GM19463 (cell line): ENCODE results near the gene FNDC5.
A peak's percentile ranks its signal among the peaks of the same experiment; 100 is the strongest.

Experiments used
- ATAC-seq: cut with Tn5 transposase; IDR thresholded peaks from one replicate; pipeline ENCODE4 v1.9.1; 2021; ENCODE audit warnings: mild to moderate bottlenecking, moderate library complexity; ENCODE audit not compliant: unreplicated experiment

The FNDC5 gene

GRCh38 chr1:32867151-32867550, 3.6 kb downstream of the FNDC5 start:
- no peak for ATAC-seq

- no peak for ATAC-seq
Measured at GRCh38 chr1:32865639-32866405, 4.9 kb downstream of the FNDC5 start.

GRCh38 chr1:32864375-32865019, 6.2 kb downstream of the FNDC5 start:
- no peak for ATAC-seq

- no peak for ATAC-seq
Measured at GRCh38 chr1:32863881-32864245, 6.8 kb downstream of the FNDC5 start.

GRCh38 chr1:32863218-32863880, 7.4 kb downstream of the FNDC5 start:
- ATAC-seq = no peak

GRCh38 chr1:32861904-32862695, 8.6 kb downstream of the FNDC5 start:
- ATAC-seq = no peak

- no peak for ATAC-seq
Measured at GRCh38 chr1:32860566-32860965, 10.1 kb downstream of the FNDC5 start.

GRCh38 chr1:32859915-32860314, 10.8 kb downstream of the FNDC5 start:
- no peak for ATAC-seq

GRCh38 chr1:32858791-32859190, 11.9 kb downstream of the FNDC5 start:
- ATAC-seq = no peak

- ATAC-seq = no peak
Measured at GRCh38 chr1:32858136-32858535, 12.6 kb downstream of the FNDC5 start.

- no peak for ATAC-seq
Measured at GRCh38 chr1:32855861-32856617, 14.7 kb downstream of the FNDC5 start.

GRCh38 chr1:32848354-32849063, 22.2 kb downstream of the FNDC5 start:
- no peak for ATAC-seq

- ATAC-seq = no peak
Measured at GRCh38 chr1:32831878-32832277, 38.8 kb downstream of the FNDC5 start.

GRCh38 chr1:32830092-32830852, 40.4 kb downstream of the FNDC5 start:
- no peak for ATAC-seq

GRCh38 chr1:32828341-32828740, 42.4 kb downstream of the FNDC5 start:
- ATAC-seq = no peak

- ATAC-seq = no peak
Measured at GRCh38 chr1:32825181-32825580, 45.5 kb downstream of the FNDC5 start.

GRCh38 chr1:32818804-32819541, 51.7 kb downstream of the FNDC5 start:
- ATAC-seq = peak; percentile 39
